Transverse colon (tissue), 4 donors: ENCODE data around the gene BNIP3.

Experiments used
- CTCF ChIP-seq, 5 experiments: fragments of 200-600 bp in 3 of 5; fragments of 450-650 bp in 2 of 5; sonication (generic) in 3 of 5; IDR thresholded peaks; 1 replicate in 2 of 5; 2 replicates in 3 of 5; pipeline ENCODE4 v1.5.1; 2016 to 2017; ENCODE audit warnings: antibody characterized with exemption in 5 of 5, inconsistent platforms in 3 of 5, mild to moderate bottlenecking in 2 of 5, moderate library complexity in 1 of 5
- EP300 ChIP-seq: sonication (generic); formaldehyde crosslinking; IDR thresholded peaks from one replicate; pipeline ENCODE4 v1.6.1; 2017; ENCODE audit warnings: antibody characterized with exemption, low read depth
- POLR2A ChIP-seq: fragments of 450-650 bp; IDR thresholded peaks from one replicate; pipeline ENCODE4 v1.6.1; 2016; ENCODE audit warnings: antibody characterized with exemption, mild to moderate bottlenecking, moderate library complexity
- POLR2AphosphoS5 ChIP-seq, 3 donors: sonication (generic); formaldehyde crosslinking; IDR thresholded peaks; one replicate each; pipeline ENCODE4 v1.6.1; 2016; ENCODE audit warnings: antibody characterized with exemption in 3 of 3

DNA sequence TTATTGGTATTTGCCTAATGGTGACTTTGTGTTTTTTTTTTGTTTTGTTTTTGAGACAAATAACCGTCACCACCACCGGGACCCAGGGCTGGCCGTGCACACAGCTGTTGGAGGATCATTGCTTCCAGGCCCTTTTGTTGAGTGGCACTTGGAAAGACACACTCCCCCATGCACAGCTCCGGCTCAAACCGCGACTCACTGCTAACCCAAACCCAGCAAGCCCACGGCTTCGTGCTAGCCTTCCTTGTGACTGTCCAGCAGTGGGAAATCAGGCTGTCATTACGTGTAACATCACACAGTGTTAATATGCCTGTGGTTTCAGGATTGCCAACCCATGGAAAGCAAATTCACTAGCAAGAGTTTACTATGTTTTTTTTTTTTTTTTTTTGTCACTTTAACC lies 17.4 kb downstream of the BNIP3 start:
- TF ChIP-seq POLR2A (no peak), CTCF (IDR thresholded peaks at IDR 0.05) (no peak), EP300 (no peak), POLR2AphosphoS5 (IDR thresholded peaks at IDR 0.05) (no peak)
